WTC11 (cell line): ENCODE data around the gene STX8. TPM values are rescaled to one million over a fixed set of nuclear protein-coding genes. Genes with fewer than 3 reads are reported as not detected.

ENCODE experiments used
- ATAC-seq: fragments of 200-7000 bp; cut with Tn5 transposase; 2 replicates; pipeline ENCODE4 v1.10.0; 2021; ENCODE audit warnings: mild to moderate bottlenecking, moderate library complexity
- CTCF ChIA-PET: fragments of 300-600 bp; sonication (Branson Sonifier 250); formaldehyde crosslinking; loops from one replicate; lab custom pipeline; 2021; ENCODE audit warnings: antibody characterized with exemption; lab: Charles Lee
- POLR2A ChIA-PET: fragments of 350-600 bp; sonication (Branson Sonifier 250); formaldehyde crosslinking; loops from one replicate; lab custom pipeline; 2021; ENCODE audit warnings: antibody characterized with exemption; lab: Charles Lee
- DNase-seq: peaks from one replicate; pipeline ENCODE4 v3.0.0; 2021; ENCODE audit warnings: low spot score
- H3K27ac Mint-ChIP-seq: 2 replicates; pipeline ENCODE4 v1.8.0; 2021; ENCODE audit warnings: mixed read lengths
- H3K27me3 Mint-ChIP-seq: 2 replicates; pipeline ENCODE4 v1.8.0; 2021; ENCODE audit warnings: low read depth, mild to moderate bottlenecking, moderate library complexity, mixed read lengths
- H3K36me3 Mint-ChIP-seq: 2 replicates; pipeline ENCODE4 v1.8.0; 2021; ENCODE audit warnings: mixed read lengths
- H3K4me1 Mint-ChIP-seq: 2 replicates; pipeline ENCODE4 v1.8.0; 2022; ENCODE audit warnings: mixed read lengths
- H3K4me3 Mint-ChIP-seq: 2 replicates; pipeline ENCODE4 v1.8.0; 2021; ENCODE audit warnings: mild to moderate bottlenecking, moderate library complexity, mixed read lengths
- H3K9me3 Mint-ChIP-seq: 2 replicates; pipeline ENCODE4 v1.8.0; 2021; ENCODE audit warnings: mixed read lengths
- ATF1 ChIP-seq: sonication (generic); formaldehyde crosslinking; IDR thresholded peaks from 2 replicates; pipeline ENCODE4 v1.8.1; 2023; ENCODE audit warnings: mild to moderate bottlenecking, moderate library complexity, missing genetic modification reagents
- CBFB ChIP-seq: sonication (generic); formaldehyde crosslinking; IDR thresholded peaks from 2 replicates; pipeline ENCODE4 v1.8.1; 2022; ENCODE audit warnings: mild to moderate bottlenecking, low read depth, missing genetic modification reagents
- CREB1 ChIP-seq: sonication (generic); formaldehyde crosslinking; IDR thresholded peaks from 2 replicates; pipeline ENCODE4 v1.8.0; 2023; ENCODE audit warnings: mild to moderate bottlenecking, missing genetic modification reagents
- FOXK1 ChIP-seq: sonication (generic); formaldehyde crosslinking; IDR thresholded peaks from 2 replicates; pipeline ENCODE4 v1.8.0; 2022; ENCODE audit warnings: mild to moderate bottlenecking, moderate library complexity, missing genetic modification reagents
- FOXP4 ChIP-seq: sonication (generic); formaldehyde crosslinking; IDR thresholded peaks from 2 replicates; pipeline ENCODE4 v1.8.0; 2022; ENCODE audit warnings: mild to moderate bottlenecking, missing genetic modification reagents
- GABPB1 ChIP-seq: sonication (generic); formaldehyde crosslinking; IDR thresholded peaks from 2 replicates; pipeline ENCODE4 v1.8.1; 2023; ENCODE audit warnings: mild to moderate bottlenecking, missing genetic modification reagents
- GTF2I ChIP-seq: fragments of 250-450 bp; sonication (Bioruptor Pico); conservative IDR thresholded peaks from 2 replicates; pipeline ENCODE4 v1.4.0; 2021; ENCODE audit warnings: mild to moderate bottlenecking
- JAZF1 ChIP-seq: fragments of 250-450 bp; sonication (Bioruptor Pico); IDR thresholded peaks from 2 replicates; pipeline ENCODE4 v1.9.0; 2021; ENCODE audit warnings: moderate library complexity, mild to moderate bottlenecking, inconsistent platforms
- JUN ChIP-seq: sonication (generic); formaldehyde crosslinking; IDR thresholded peaks from 2 replicates; pipeline ENCODE4 v1.8.0; 2023; ENCODE audit warnings: mild to moderate bottlenecking, missing genetic modification reagents
- NFE2L1 ChIP-seq: sonication (generic); formaldehyde crosslinking; IDR thresholded peaks from 2 replicates; pipeline ENCODE4 v1.8.1; 2023; ENCODE audit warnings: missing genetic modification reagents
- NR2C2 ChIP-seq: sonication (generic); formaldehyde crosslinking; IDR thresholded peaks from 2 replicates; pipeline ENCODE4 v1.8.0; 2022; ENCODE audit warnings: mild to moderate bottlenecking, missing genetic modification reagents
- PRDM15 ChIP-seq: sonication (generic); formaldehyde crosslinking; IDR thresholded peaks from 2 replicates; pipeline ENCODE4 v1.8.0; 2022; ENCODE audit warnings: missing genetic modification reagents
- RORB ChIP-seq: fragments of 250-450 bp; sonication (Bioruptor Pico); IDR thresholded peaks from 2 replicates; pipeline ENCODE4 v1.9.0; 2021; ENCODE audit warnings: mild to moderate bottlenecking
- SOX15 ChIP-seq: fragments of 250-450 bp; sonication (Bioruptor Pico); IDR thresholded peaks from 2 replicates; pipeline ENCODE4 v1.9.0; 2021; ENCODE audit warnings: mild to moderate bottlenecking
- TP53 ChIP-seq: sonication (generic); formaldehyde crosslinking; IDR thresholded peaks from 2 replicates; pipeline ENCODE4 v1.8.1; 2023; ENCODE audit warnings: mild to moderate bottlenecking, missing genetic modification reagents
- ZMAT4 ChIP-seq: fragments of 250-450 bp; sonication (Bioruptor Pico); IDR thresholded peaks from 2 replicates; pipeline ENCODE4 v1.9.0; 2021; ENCODE audit warnings: mild to moderate bottlenecking
- ZNF138 ChIP-seq: sonication (generic); formaldehyde crosslinking; conservative IDR thresholded peaks from 2 replicates; pipeline ENCODE4 v1.8.1; 2022; ENCODE audit warnings: mild to moderate bottlenecking, moderate library complexity, missing genetic modification reagents
- ZNF263 ChIP-seq: sonication (generic); formaldehyde crosslinking; IDR thresholded peaks from 2 replicates; pipeline ENCODE4 v1.8.1; 2022; ENCODE audit warnings: low read depth, mild to moderate bottlenecking, moderate library complexity, missing genetic modification reagents
- ZNF416 ChIP-seq: fragments of 250-450 bp; sonication (Bioruptor Pico); IDR thresholded peaks from 2 replicates; pipeline ENCODE4 v1.9.0; 2021; ENCODE audit warnings: mild to moderate bottlenecking, inconsistent platforms
- ZNF423 ChIP-seq: fragments of 250-450 bp; sonication (Bioruptor Pico); IDR thresholded peaks from 2 replicates; pipeline ENCODE4 v2.1.2; 2022; ENCODE audit warnings: mild to moderate bottlenecking, moderate library complexity
- ZNF671 ChIP-seq: fragments of 250-450 bp; sonication (Bioruptor Pico); IDR thresholded peaks from 2 replicates; pipeline ENCODE4 v1.8.0; 2021; ENCODE audit warnings: mild to moderate bottlenecking
- total RNA-seq: library from RNA; stranded (reverse); gene quantifications from 3 replicates; pipeline ENCODE4 v1.2.3, GENCODE V29; 2021
- TF ChIP-seq, protein P1 (sequence below): sonication (generic); formaldehyde crosslinking; IDR thresholded peaks from 2 replicates; pipeline ENCODE4 v1.8.0; 2022; ENCODE audit warnings: mild to moderate bottlenecking, missing genetic modification reagents
- TF ChIP-seq, protein P2 (sequence below): sonication (generic); formaldehyde crosslinking; IDR thresholded peaks from 2 replicates; pipeline ENCODE4 v1.8.0; 2022; ENCODE audit warnings: mild to moderate bottlenecking, missing genetic modification reagents

STX8 gene
- total RNA-seq, 1 experiment from 2014 or later, result 39.9 TPM

GRCh38 chr17:9367156-9367555, 208.5 kb downstream of the STX8 start (continued):
- TF ChIP-seq, protein P1, sequence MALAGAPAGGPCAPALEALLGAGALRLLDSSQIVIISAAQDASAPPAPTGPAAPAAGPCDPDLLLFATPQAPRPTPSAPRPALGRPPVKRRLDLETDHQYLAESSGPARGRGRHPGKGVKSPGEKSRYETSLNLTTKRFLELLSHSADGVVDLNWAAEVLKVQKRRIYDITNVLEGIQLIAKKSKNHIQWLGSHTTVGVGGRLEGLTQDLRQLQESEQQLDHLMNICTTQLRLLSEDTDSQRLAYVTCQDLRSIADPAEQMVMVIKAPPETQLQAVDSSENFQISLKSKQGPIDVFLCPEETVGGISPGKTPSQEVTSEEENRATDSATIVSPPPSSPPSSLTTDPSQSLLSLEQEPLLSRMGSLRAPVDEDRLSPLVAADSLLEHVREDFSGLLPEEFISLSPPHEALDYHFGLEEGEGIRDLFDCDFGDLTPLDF (CRISPR knock-in tag), result no peak
- TF ChIP-seq TP53 (CRISPR knock-in tag) (no peak), NR2C2 (CRISPR knock-in tag) (no peak)

DNA sequence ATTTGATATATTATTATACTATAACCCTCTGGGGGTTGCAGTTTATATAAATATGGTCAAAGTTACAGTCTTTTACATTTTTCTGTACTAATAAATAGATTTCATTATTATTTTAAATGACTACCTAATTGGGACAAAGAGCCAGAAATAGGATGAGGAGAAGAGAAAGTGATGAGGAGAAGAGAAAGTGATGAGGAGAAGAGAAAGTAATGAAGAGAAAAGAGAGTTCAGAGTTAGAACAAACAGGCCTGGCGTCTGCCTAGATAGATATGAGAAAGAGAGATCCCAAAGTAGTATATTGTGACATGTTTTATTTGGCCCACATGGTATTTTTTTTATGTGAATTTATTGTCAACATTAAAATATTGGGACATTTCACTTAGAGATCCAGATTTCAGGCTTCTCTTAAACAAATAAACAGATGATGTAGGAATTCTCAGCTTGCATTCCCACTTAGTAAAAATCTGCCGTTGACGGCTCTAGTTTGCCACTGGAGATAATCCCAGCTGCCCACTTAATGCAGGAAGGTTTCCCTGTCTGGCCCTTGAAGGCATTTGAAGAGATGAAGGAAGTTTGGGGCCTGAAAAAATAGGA, 210.7 kb downstream of the STX8 start:
- H3K36me3 Mint-ChIP-seq, result no peaks in the 10 kb centered on the region
- no peak overlapping the region for H3K4me3 Mint-ChIP-seq
- no peak overlapping the region for H3K27ac Mint-ChIP-seq
- H3K27me3 Mint-ChIP-seq, result no peaks in the 10 kb centered on the region
- no peak for TF ChIP-seq PRDM15 (CRISPR knock-in tag)
- TF ChIP-seq, all 79 proteins: peak for 0
- no peaks in the 10 kb centered on the region for H3K9me3 Mint-ChIP-seq
- CTCF ChIA-PET, result no interaction called here
- no peak for DNase-seq
- peaks cover 11% of the 10 kb centered on the region for H3K4me1 Mint-ChIP-seq
- no peak for ATAC-seq
- POLR2A ChIA-PET, result no interaction called here

GRCh38 chr17:9363440-9364350, 211.9 kb downstream of the STX8 start:
- peaks cover 11% of the 10 kb centered on the region for H3K4me1 Mint-ChIP-seq
- TF ChIP-seq ZNF263 (CRISPR knock-in tag) (no peak), ATF1 (CRISPR knock-in tag) (no peak), FOXP4 (CRISPR knock-in tag) (no peak), ZMAT4 (no peak), ZNF671 (CRISPR knock-in tag) (no peak), JAZF1 (CRISPR knock-in tag) (no peak), CBFB (no peak), FOXK1 (CRISPR knock-in tag) (no peak), CREB1 (no peak), RORB (CRISPR knock-in tag) (no peak), GABPB1 (CRISPR knock-in tag) (no peak), ZNF138 (CRISPR knock-in tag) (no peak), ZNF416 (CRISPR knock-in tag) (no peak), SOX15 (CRISPR knock-in tag) (no peak), ZNF423 (no peak), NFE2L1 (CRISPR knock-in tag) (no peak), GTF2I (CRISPR knock-in tag) (no peak), JUN (CRISPR knock-in tag) (no peak)
- TF ChIP-seq, protein P2, sequence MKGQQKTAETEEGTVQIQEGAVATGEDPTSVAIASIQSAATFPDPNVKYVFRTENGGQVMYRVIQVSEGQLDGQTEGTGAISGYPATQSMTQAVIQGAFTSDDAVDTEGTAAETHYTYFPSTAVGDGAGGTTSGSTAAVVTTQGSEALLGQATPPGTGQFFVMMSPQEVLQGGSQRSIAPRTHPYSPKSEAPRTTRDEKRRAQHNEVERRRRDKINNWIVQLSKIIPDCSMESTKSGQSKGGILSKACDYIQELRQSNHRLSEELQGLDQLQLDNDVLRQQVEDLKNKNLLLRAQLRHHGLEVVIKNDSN (CRISPR knock-in tag), result no peak
- ATAC-seq (no peak), DNase-seq (no peak)
- no peak overlapping the region for H3K4me3 Mint-ChIP-seq
- ChIA-PET CTCF (no interaction called here), POLR2A (no interaction called here)
- no peak overlapping the region for H3K27ac Mint-ChIP-seq
- H3K27me3 Mint-ChIP-seq, result no peaks in the 10 kb centered on the region
- no peaks in the 10 kb centered on the region for H3K9me3 Mint-ChIP-seq
- no peaks in the 10 kb centered on the region for H3K36me3 Mint-ChIP-seq
